Ovary (tissue), 9 donors: ENCODE results near the gene TMUB1. TPM values are rescaled to one million over a fixed set of nuclear protein-coding genes. Genes with fewer than 3 reads are reported as not detected.

Experiments
- DNase-seq, 5 donors: peaks; one replicate each; pipeline ENCODE4 v3.0.0-alpha.2; 2019 to 2020
- H3K27ac ChIP-seq, 2 donors: fragments of 200-600 bp; one replicate each; pipeline versions ENCODE4 v1.5.1 to v1.8.0; 2019 to 2022
- H3K27me3 ChIP-seq: fragments of 200-600 bp; one replicate; pipeline ENCODE4 v1.8.0; 2022
- H3K36me3 ChIP-seq: fragments of 200-600 bp; sonication (generic); one replicate; pipeline ENCODE4 v1.5.1; 2019
- H3K4me1 ChIP-seq: one replicate; pipeline ENCODE4 v1.8.1; 2013; ENCODE audit warnings: mild to moderate bottlenecking, moderate library complexity; ENCODE audit not compliant: insufficient read depth
- H3K4me3 ChIP-seq: fragments of 200-600 bp; sonication (generic); one replicate; pipeline ENCODE4 v1.5.1; 2017
- H3K9me3 ChIP-seq, 2 donors: fragments of 200-600 bp in 1 of 2; sonication (generic) in 1 of 2; one replicate each; pipeline versions ENCODE4 v1.5.1 to v1.8.1; 2013 to 2019; ENCODE audit warnings: mild to moderate bottlenecking in 1 of 2, moderate library complexity in 1 of 2
- CTCF ChIP-seq, 3 donors: fragments of 450-650 bp in 2 of 3; fragments of 200-600 bp in 1 of 3; IDR thresholded peaks; one replicate each; pipeline versions ENCODE4 v1.5.1 to v1.8.0; 2016 to 2022; ENCODE audit warnings: antibody characterized with exemption in 3 of 3, mild to moderate bottlenecking in 1 of 3
- EP300 ChIP-seq: sonication (generic); formaldehyde crosslinking; IDR thresholded peaks from one replicate; pipeline ENCODE4 v1.6.1; 2017; ENCODE audit warnings: antibody characterized with exemption
- POLR2A ChIP-seq: fragments of 450-650 bp; IDR thresholded peaks from one replicate; pipeline ENCODE4 v1.6.1; 2017; ENCODE audit warnings: antibody characterized with exemption, mild to moderate bottlenecking, moderate library complexity
- WGBS, 3 donors: extraction: QIAGEN DNeasy Blood & Tissue Kit in 1 of 3; methylation state at CpG; one replicate each; pipeline versions ENCODE4 v1.1.5 to v1.1.7; 2013 to 2017; 5-methylcytosine and 5-hydroxymethylcytosine counted together
- intact Hi-C, 4 donors: fragments of 100-400 bp; cut with DNase I; formaldehyde crosslinking; loops; one replicate each; pipeline versions ENCODE4 v1.11.0 to v1.15.1; 2022 to 2023
- polyA plus RNA-seq, 2 donors: library from polyadenylated mRNA; stranded (reverse); fragments of 200-250 nt in 1 of 2; fragments of 350-450 nt in 1 of 2; fragmentation: Illumina TruSeq in 1 of 2; extraction: RNeasy Lipid Tissue Mini Kit (QIAGEN cat#74804) in 1 of 2; gene quantifications; one replicate each; pipeline ENCODE4 v1.2.3, GENCODE V29; 2013 to 2014
- total RNA-seq, 7 donors: library from RNA; depleted of rRNA in 2 of 7; stranded (reverse); fragments of >200 nt in 2 of 7; fragmentation: NEBNext Ultra II Directional in 3 of 7; extraction: Animal tissue kit (Norgen Biotek cat#: 25700) in 3 of 7; gene quantifications; one replicate each; pipeline versions ENCODE4 v1.1.0 to v1.2.4, GENCODE V29; 2016 to 2023
- donor health status: DM: no; HTN: no; CAD: no; lungs with moderate emphysema.
- donor health status: DM: no; HTN: no; CAD: no.
- donor health status: Bipolar disorder and iron deficiency.
- donor health status: DM: yes; HTN: yes; CAD: no.
- donor health status: DM: no; HTN: no; CAD: no.
- donor health status: DM: yes; HTN: yes; CAD: no.

The TMUB1 gene
- total and polyA plus RNA-seq, 9 donors = 1.9 to 40.3 (median 28.8) TPM

GRCh38 chr7:151069841-151070573 lies 13.3 kb downstream of the TMUB1 start:
- Histone ChIP-seq H3K4me3 (no peak overlapping the region), H3K27me3 (no peaks in the 10 kb centered on the region), H3K36me3 (no peaks in the 10 kb centered on the region), H3K4me1 (no peaks in the 10 kb centered on the region), H3K27ac (no peak overlapping the region), H3K9me3 (no peaks in the 10 kb centered on the region)
- WGBS, 3 donors = 78 to 81% (median 80%) methylated on average over 15 to 17 of the region's 17 CpGs
- TF ChIP-seq EP300 = no peak
- no peak for TF ChIP-seq CTCF (IDR thresholded peaks at IDR 0.05)
- TF ChIP-seq POLR2A = no peak
- DNase-seq = no peak
- intact Hi-C loops = no loop called here

GRCh38 chr7:151068069-151068773 lies 15.1 kb downstream of the TMUB1 start:
- no peak for DNase-seq
- Histone ChIP-seq H3K36me3 (no peaks in the 10 kb centered on the region), H3K27me3 (no peaks in the 10 kb centered on the region), H3K9me3 (no peaks in the 10 kb centered on the region), H3K4me1 (peaks cover 1% of the 10 kb centered on the region), H3K4me3 (no peak overlapping the region), H3K27ac (no peak overlapping the region)
- WGBS, 3 donors = 71 to 77% (median 76%) methylated on average over 12 of the region's 12 CpGs
- intact Hi-C loops = no loop called here
- no peak for TF ChIP-seq EP300
- no peak for TF ChIP-seq CTCF (IDR thresholded peaks at IDR 0.05)
- no peak for TF ChIP-seq POLR2A

- H3K27ac ChIP-seq = no peak overlapping the region
- peaks cover 12% of the 10 kb centered on the region for H3K4me1 ChIP-seq
- no peaks in the 10 kb centered on the region for H3K36me3 ChIP-seq
- no peak for DNase-seq
- intact Hi-C loops = no loop called here
- TF ChIP-seq CTCF (IDR thresholded peaks at IDR 0.05) = no peak
- TF ChIP-seq POLR2A = no peak
- no peak for TF ChIP-seq EP300
- 82 to 89% (median 85%) methylated on average over 39 of the region's 39 CpGs for WGBS, 3 donors
- H3K27me3 ChIP-seq = no peaks in the 10 kb centered on the region
- no peaks in the 10 kb centered on the region for H3K9me3 ChIP-seq
- no peak overlapping the region for H3K4me3 ChIP-seq
Observed at GRCh38 chr7:151066273-151066974, 16.9 kb downstream of the TMUB1 start.

- Histone ChIP-seq H3K4me3 (no peak overlapping the region), H3K27ac (no peak overlapping the region), H3K27me3 (no peaks in the 10 kb centered on the region), H3K9me3 (no peaks in the 10 kb centered on the region), H3K36me3 (no peaks in the 10 kb centered on the region), H3K4me1 (peaks cover 21% of the 10 kb centered on the region)
- WGBS, 3 donors = 85 to 91% (median 89%) methylated on average over 14 of the region's 14 CpGs
- TF ChIP-seq POLR2A = no peak
- no peak for TF ChIP-seq EP300
- TF ChIP-seq CTCF (IDR thresholded peaks at IDR 0.05) = no peak
- no peak for DNase-seq
- intact Hi-C loops = no loop called here
Observed at GRCh38 chr7:151065516-151065915, 17.8 kb downstream of the TMUB1 start.
